HG02798 (cell line): ENCODE results near the gene URM1.

Source experiments
- ATAC-seq: cut with Tn5 transposase; IDR thresholded peaks from one replicate; pipeline ENCODE4 v1.9.1; 2021; ENCODE audit warnings: mild to moderate bottlenecking; ENCODE audit not compliant: unreplicated experiment, poor library complexity

URM1 gene

DNA sequence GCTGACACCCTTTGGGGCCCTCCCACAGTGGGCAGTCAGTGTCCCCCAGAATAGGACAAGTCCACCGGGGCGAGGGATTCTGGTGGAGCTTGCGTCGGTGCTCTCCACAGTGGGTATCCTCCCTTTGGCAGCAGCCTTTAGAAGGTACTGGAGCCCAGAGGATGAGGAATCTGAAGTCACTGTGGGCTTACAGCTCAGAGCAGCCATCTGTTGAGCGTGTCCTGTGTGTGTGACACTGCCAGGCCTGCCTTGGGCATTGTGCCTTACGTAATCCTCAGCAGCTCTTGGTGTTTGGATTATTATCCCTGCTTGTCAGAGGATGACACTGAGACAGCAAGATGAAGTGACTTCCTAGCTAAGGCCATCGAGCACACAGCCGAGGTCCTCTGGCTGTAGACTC is 12.6 kb downstream of the URM1 start:
- no peak for ATAC-seq

DNA sequence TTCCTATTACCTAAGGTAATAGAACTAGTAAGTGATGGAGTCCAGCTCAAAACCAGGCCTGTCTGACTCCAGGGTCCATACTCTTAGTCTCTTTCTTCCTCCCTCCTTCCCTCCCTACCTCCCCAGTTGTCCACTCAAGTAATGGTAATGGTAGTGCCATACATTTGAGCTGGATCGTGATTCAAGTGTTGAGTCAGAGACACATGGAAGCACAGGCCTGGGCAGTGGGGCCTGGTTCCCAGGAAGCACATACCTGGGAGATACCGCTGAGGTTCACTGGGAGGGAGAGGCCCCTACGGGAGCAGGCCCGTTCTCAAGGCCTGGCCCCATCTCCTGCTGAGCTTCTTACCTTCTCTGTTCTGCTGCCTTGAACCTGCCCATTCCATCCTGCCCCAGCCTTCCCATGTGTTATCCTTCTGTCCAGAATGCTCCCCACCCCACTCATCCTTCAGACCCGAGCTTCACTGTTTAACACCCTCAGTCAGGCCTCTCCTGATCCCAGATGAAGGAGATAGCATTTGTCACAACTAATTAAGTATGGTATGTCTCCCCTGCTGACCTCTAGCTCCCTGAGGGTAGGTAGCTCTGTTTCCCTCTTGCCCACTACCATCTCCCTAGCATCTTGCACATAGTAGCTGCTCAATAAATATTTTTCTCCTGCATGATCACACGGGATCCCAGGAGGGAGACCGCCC is 13.8 kb downstream of the URM1 start:
- ATAC-seq: no peak

DNA sequence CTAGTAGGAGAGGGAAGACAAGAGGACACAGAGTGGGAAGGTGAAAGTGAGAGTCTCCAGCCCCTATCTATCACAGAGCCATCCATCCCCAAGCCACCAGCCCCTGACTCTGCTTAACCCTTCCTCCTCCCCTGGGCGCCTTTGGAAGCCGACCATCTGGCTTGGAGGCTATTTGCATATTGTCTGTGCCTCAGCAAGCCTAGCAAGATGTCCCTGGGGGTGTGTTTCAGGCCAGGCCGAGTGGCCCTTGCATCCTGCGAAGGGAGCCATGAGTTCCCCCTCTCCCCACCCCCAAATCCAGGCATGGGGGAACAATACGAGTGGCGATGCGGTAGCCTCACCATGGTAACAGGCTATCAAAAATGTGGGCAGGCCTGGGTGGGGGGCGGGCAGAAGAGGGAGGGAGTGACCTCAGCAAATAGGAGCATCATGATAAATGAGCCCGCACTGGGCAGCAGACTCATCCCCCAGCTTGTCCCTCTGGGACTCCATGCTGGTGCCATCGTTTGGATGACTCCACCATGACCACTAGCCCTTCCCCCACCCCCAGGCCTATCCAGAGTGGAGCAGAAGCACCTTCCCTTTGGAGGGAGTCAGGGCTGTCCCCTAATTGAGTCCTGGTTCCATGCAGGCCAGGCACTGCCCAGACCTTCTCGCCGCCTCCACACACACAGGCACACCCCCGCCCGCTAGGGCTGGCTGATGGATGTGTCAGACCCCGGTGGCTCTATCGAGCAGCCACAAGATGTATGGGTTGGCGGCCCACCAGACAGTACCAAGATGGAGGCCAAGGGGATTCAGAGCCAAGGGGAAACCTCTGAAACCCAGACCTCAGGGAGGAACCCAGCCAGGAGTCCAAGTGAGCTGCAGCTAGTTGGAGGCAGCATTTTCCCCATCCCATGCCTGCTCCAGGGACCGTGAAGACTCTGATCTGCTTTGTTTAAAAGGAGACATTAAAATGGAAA is 14.6 kb downstream of the URM1 start:
- ATAC-seq: no peak

DNA sequence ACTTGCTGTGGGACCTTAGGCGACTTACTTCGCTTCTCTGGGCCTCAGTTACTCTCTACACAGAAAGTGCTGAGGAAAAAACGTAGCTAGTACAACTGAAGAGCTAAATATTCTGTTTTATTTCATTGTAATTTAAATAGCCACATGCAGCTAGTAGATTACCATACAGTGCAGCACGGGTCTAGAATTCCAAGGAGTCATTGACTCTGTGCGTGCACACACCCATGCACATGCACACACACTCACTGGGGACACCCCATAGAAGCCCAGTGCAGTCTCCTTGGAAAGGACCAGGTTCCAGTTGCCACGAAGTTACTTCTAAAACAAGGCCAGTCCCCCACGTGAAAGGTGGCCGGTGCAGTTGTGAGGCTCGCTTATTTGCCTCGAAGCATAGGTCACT is 17.0 kb downstream of the URM1 start:
- ATAC-seq: no peak

DNA sequence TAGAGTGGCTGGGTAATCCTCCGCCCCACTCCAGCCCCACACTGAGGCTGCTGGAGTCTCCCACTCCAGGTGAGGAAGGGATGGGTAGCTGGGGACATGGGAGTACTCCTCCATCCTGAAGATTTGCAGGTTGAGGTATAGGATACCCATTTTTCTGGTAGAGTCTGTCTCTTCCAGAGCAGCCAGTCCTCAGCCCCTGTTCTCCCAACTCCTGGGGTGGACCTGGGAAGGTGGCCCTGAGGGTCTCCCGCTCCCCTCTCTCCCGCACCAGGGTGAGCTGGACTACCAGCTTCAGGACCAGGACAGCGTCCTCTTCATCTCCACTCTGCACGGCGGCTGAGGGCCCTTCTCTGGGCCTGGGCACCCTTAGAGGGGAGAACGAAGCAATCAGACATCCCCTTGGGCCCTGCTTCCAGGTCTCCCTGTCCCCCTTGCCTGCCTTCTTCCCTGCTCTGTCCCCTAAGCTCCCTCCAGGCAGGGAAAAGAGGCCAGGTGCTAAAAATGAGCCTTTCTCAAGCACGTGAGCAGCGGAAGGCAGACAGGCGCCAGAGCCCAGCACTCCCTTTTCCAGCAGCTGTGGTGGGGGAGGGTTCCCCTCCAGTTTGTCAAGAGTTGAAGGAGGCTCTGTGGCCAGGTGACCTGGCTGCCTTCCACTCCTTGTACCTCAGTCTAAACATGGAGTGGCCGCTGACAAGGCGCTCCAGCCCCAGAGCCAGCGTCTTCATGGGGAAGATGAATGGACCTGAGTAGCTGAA is 18.4 kb downstream of the URM1 start:
- ATAC-seq: no peak

DNA sequence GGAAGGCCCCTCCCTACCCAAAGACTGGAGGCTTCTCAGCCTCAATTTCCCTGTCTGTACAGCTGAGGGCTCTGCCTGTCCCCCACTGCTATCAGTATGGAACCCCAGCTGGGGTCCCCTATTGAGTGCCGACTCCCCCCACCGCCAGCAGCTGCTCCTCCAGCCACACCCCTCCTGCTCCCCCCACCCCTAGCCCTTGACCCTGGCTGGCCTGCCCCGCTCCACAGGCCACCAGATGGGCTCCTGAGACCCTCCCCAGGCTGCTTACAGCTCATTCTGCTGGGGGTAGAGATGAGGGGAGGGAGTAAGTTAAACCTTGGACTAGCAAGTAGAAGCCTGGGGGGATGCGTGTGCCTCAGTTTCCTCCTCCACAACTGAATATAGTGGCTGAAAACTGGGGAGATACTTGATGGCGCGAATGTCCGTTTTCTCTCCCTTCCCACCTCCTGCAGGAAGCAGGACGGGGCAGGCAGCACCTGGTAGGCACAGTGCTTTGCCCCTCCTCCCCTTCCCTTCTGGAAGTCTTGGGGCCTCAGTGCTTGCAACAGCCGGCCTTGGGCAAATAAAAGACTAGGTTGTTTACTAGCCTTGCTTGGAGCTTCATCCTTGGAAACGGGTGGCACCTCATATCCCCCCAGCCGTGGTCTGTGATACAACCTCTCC is 19.1 kb downstream of the URM1 start:
- no peak for ATAC-seq

DNA sequence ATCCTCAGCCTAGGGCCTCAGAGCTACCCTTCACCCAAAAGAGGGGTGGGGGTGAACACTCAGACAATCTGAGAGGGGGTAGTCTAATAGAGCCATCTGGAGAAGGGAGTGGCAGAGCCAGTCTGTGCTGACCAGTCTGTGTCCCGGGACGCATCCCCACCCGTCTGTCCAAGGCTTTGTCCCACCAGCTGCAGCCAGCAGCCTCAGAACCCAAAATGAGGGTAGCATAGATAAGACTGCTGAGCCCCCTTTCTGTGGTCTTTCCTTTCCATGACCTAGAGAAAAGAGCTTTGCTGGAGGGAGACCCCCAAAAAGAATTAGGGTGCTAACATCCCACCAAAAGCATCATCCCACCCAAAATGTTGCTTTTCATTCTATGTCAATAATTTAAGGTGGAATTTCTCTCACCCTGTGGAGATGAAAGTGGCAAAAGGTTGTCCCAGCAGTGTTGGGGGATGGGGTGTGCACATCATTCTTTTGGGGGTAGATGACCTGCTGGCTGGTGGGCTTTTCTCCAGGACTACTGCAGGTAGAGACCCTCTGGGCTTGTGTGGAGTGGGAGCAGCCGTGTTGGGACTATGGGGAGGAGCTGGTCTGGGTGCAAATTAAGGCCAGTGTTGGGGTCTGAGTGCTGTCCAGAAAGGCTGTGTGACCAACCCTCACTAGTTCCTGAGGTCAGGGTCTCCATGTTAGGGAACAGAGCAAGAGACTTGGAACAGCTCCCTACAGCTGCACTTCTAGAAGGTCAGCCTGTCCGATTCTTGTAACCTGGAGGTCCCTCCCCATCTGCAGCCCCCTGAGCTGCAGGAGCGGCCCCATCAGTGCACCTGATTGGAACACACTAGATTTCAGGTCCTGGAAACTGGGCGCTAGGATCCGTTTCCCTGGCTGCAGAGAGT is 19.9 kb downstream of the URM1 start:
- ATAC-seq: no peak

DNA sequence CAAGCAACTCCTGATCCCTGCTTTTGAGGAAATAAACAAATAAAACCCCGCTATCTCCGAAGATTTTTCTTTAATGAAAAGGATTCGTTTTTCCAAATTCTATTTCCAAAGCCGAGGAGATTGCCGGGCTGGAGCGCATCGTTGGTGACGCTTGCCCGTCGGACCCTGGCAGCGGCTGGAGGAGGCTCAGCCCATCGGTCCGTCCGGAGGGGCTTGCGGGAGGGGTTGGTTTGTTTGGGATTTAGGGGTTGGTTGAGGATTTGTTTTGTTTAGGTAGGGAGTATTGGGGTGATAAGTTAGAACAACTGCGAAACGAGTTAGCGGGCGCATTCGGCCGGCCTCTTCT is 20.8 kb downstream of the URM1 start:
- ATAC-seq: no peak

DNA sequence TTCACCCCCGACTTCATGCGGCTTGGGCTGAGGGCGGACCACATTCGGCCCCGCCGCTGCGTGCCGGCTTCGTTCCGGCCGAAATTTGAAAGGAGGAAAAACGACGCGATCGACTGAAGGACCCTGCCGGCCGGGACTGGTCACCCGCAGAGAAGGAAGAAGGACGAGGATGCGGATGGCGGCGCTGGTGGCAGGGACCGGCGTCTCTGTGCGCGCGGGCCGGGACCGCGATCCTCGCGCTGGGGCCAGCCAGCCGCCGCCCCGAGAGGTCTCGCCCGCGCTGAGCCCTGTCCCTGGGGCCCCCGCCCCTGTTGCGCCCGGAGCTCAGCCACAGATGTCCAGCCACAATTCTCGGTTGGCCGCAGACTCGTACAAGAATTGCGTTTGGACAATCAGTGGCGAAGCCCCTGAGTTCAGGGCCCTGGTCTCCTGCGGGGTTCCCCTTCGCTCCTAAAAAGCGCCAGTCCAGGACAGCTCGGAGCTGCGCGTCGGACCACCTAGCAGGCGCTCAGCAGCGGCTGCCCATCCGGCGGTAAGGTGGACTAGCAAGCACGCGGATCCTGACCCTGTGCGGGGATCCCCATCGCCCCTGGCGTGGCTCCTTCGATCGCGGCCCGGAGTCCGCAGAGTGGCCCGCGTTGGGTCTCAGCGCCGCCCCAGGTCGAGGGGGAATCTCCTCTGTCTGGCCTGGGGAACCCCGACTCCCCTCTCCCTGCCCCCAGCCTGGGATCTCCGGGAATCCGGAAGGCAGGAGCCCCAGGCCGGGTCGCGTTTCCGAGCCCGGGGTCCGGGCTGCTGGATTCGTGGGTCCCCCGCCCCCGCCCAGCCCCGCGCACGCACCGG is 21.3 kb downstream of the URM1 start:
- ATAC-seq: no peak

DNA sequence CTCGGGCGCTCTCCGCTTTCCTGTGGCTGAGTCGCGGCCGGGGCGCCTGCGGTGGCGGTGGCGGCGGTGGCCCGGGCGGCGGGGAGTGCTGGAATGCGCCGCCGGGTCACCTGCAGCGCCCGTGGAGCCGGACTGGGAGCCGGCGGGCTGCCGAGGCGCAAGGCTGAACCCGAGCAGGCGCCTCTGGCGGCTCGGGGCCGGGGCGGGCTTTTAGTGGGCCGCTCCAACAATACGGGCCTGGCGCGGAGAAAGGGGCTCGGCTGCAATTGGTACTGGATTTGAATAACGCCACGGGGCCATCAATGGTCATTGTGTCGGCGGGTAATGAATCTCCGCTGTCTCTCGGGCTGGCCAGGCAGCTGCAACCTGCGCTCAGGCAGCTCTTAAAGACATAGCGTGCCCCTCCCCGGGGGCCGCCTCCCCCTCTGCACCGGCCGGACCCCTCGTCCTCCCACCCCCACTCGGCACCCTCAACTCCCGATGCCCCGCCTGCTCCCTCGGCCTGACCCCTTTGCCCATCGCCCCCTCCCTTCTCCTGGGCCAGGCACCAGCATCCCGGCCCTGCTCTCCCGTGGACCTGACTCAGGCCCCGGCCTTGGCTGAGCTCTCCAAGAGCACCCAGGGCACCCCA is 22.1 kb downstream of the URM1 start:
- no peak for ATAC-seq

DNA sequence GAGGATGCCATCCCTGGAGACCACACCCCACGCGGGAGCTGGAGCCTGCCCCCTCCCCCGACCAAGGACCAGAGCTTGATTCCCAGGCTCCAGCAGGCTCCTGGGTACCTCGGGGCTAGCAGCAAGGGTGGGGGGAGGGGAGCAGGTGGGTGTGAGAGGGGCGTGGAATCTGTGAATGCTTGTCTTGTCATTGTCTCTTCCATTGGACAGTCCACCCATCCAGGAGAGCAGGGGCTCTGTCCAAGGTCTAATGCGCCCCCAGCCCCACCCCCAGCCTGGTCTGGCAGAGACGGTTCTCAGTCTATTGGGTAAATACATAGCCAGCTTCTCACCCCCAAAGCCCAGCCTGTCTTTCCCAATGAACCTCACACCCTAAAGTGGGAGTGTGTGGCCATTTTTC is 22.8 kb downstream of the URM1 start:
- ATAC-seq: no peak

DNA sequence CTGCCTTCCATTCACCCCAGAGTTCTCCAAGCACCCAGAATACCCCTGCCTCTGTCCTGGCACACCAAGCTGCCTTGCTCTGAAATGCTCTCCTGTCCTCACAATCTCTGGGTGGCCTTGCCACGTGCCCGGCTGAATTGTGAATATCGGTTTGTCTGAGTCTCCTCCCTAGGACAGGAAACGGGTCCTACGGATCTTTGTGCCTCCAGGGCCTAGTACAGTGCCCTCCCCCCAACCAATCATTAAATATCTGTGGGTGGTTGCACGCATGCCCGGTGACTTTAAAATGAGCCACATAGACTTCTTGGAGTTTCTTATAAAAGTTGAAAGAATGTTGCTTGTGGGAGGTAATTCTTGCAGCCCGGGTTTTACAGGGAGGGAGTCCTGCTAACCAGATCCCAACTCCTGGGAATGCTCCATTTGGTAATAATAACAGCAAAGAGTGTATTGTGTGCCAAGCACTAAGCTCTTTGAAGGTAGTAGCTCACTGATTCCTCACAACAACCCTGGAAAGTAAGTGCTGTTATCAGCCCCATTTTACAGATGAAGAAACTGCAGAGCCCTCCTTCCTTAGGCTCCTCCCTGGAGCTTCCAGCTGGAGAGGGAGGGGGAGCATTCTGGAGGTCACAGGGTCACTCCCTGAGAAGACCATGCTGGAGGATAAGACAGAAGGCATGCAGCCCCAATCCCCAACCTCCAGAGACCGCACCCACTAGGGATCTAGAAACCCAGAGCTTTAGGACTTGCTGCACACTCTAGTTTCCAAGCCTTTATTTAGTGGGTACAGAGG is 23.4 kb downstream of the URM1 start:
- no peak for ATAC-seq

DNA sequence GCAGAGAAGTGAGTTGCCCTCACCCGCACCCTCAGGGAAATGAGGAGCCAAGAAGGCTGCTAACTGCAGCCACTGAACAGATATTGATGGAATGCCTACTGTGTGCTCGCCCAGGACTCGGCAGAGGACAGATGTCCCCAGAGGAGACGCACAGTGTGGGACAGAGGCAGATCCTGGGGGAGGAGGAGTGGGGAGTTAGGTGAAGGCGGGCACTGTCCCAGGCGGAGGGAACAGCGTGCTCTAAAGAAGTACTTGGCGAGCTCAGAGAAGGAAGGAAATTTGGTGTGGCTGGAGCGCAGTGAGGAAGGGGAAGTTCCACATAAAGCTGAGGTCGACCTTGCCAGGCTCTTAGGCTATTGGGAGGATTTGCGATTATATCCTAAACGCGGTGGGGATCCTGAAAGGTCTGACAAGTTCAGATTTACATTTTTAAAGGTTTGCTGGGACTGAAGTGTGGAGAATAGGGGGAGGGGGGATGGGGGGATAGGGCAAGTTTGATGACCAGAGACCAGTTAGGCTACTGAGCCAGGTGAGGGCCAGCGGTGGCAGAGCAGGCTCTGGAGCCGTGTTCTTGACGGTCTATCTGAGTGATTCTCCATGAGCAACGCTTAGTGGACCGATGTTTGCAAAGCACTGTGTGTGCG is 25.9 kb downstream of the URM1 start:
- ATAC-seq: no peak

DNA sequence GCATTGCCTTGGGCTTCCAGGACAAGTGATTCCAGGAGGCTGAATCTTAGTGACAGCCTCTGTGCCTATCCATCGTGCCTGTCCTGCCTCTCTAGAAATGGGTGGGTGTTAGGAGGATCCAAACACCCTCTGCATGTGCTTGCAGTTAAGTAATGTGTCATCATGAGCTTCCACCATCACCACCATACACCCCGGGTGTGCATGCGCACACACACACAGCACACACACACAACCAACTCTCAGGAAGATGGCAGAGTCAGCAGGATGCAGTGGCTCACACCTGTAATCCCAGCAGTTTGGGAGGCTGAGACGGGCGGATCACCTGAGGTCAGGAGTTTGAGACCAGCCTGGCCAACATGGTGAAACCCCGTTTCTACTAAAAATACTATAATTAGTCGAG is 26.7 kb downstream of the URM1 start:
- no peak for ATAC-seq

DNA sequence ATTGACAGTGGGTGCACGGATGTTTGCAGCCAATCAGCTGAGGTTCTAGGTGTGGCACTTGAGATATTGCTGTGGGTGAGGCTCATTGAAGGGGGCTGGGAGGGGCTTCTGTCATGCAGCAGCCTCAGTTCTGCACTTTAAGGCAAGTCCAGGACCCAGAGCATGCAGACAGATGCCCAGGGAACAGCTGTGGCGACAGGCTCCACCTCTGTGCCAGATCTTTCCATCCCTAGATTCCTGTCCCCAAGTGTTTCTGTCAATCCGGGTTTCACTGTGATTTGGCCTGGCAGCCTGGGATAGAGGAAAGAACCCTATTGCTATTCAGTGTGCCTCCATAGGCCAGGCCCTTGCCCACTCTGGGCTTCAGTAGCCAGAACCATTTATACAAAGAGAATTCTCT is 28.7 kb downstream of the URM1 start:
- no peak for ATAC-seq

DNA sequence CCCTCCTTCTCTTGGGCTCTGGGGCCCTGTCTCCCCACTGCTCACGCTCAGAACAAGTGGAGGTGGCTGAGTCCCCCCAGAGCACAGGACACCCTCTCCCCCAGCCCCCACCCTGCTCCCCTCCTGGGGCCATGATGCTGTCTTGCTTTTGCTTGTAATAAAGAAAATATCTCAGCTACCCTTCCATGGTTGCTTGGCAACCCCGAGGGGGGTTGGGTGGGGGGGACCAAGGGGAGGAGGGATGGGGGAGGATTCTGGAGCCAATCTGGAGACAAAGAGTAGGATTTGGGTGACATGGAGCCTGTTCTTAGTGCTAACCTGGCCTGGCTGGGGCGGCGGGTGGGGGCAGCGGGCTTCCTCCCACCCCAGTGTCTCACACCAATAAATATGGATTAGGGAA is 33.4 kb downstream of the URM1 start:
- ATAC-seq: no peak
